Left cardiac atrium (tissue), 4 donors: Measurements from ENCODE around the gene LRP8. TPM values are rescaled to one million over a fixed set of nuclear protein-coding genes. Genes with fewer than 3 reads are reported as not detected.

ENCODE experiments used
- ATAC-seq, 2 donors: fragments of 200-7000 bp; cut with Tn5 transposase; one replicate each; pipeline ENCODE4 v1.9.1; 2020; ENCODE audit warnings: mild to moderate bottlenecking in 2 of 2, moderate library complexity in 2 of 2
- DNase-seq: peaks from one replicate; pipeline ENCODE4 v3.0.0-alpha.2; 2020
- intact Hi-C, 2 donors: fragments of 100-400 bp; cut with DNase I; formaldehyde crosslinking; loops; one replicate each; pipeline versions ENCODE4 v1.14.1 to v1.15.1; 2022 to 2023
- total RNA-seq, 2 donors: library from RNA; stranded (reverse); fragmentation: NEBNext Ultra II Directional; extraction: Animal tissue kit (Norgen Biotek cat#: 25700); gene quantifications; one replicate each; pipeline ENCODE4 v1.2.1, GENCODE V29; 2021
- donor health status: DM: no; HTN: yes; CAD: no.
- donor health status: DM: no; HTN: yes; CAD: no; lungs with severe emphysema.
- donor health status: DM: yes; HTN: yes; CAD: no.
- donor health status: Dilated cardiomyopathy.

The LRP8 gene
- total RNA-seq, 2 donors from 2014 or later: 1.7 to 4.1 TPM

DNA sequence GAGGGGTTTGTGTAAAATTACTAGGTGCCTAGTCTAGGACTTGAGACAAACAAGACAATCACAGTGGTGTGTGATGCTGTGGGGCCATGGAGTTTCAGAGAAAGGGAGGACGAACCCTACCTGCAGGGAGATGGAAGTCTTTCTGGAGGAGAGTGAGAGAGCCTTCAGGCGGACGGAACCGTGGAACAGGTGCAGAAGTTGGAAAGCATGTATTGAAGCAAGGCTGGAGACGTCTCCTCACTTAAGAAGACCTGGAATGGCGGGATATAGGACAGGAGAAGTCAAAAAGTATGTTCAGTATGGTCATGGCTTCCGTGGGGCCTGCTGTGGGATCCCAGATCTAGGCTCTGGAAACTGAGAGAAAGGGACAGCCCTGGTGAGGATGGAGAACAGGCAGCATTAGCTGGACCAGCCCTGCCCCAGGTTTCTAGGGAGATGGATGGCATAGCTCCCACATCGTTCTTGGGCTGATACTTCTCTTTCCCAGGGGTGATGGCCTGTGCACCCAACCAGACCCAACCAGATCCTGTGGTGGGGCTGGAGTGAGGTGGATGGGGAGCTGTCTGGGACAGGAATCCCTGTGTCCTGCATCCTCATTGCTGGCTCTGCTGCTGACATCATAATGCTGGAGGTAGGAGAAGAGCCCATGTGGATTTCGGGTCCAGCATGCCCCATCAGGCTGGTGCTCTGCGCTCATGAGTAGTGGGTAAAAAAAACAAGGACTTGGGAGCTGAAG lies 15.0 kb upstream of the LRP8 start:
- intact Hi-C loops: no loop called here
- ATAC-seq (no peak), DNase-seq (no peak)

- DNase-seq (no peak), ATAC-seq (no peak)
- intact Hi-C loops: no loop called here
Observed at GRCh38 chr1:53341961-53342707, 14.3 kb upstream of the LRP8 start.

- no peak for DNase-seq
- intact Hi-C loops: no loop called here
Observed at GRCh38 chr1:53341521-53341895, 13.6 kb upstream of the LRP8 start.

GRCh38 chr1:53340660-53341520 lies 13.0 kb upstream of the LRP8 start:
- intact Hi-C loops: no loop called here
- no peak for DNase-seq
- ATAC-seq: no peak

More at GRCh38 chr1:53341521-53341895, 13.6 kb upstream of the LRP8 start:
- ATAC-seq: no peak

GRCh38 chr1:53339736-53340635 lies 12.1 kb upstream of the LRP8 start:
- no peak for DNase-seq
- ATAC-seq: no peak
- intact Hi-C loops: no loop called here

GRCh38 chr1:53338423-53338822 lies 10.6 kb upstream of the LRP8 start:
- intact Hi-C loops: no loop called here
- DNase-seq (no peak), ATAC-seq (no peak)

- intact Hi-C loops: no loop called here
- no peak for DNase-seq
- no peak for ATAC-seq
Observed at GRCh38 chr1:53337499-53337898, 9.6 kb upstream of the LRP8 start.

DNA sequence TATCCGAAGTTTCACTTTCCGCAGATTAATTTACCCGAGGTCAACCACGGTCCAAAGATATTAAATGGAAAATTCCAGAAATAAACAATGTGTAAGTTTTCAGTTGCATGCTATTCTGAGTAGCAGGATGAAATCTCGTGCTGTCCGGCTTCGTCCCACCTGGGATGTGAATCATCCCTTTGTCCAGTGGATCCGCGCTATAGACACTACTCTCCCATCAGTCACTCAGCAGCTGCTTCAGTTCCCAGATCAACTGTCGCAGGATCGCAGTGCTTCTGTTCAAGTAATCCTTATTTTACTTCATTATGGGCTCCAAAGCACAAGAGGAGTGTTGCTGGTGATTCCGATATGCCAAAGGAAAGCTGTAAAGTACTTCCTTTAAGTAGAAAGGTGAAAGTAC lies 8.3 kb upstream of the LRP8 start:
- intact Hi-C loops: no loop called here
- DNase-seq (no peak), ATAC-seq (no peak)

DNA sequence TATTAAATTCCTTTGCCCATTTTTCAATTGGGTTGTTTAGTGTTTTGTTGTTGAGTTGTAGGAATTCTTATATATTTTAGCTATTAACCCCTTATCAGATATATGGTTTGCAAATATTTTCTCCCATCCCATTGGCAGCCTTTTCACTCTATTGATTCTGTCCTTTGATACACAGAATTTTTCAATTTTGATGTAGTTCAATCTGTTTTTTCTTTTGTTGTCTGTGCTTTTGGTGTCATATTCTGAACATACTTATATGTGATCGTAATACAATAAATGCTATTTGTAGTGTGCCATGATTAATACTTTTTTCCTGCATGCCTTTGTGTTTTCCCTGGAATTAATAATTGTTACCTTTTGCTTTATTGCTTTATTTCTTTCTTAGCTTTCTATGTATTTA lies 7.8 kb upstream of the LRP8 start:
- intact Hi-C loops: no loop called here
- DNase-seq (no peak), ATAC-seq (no peak)

DNA sequence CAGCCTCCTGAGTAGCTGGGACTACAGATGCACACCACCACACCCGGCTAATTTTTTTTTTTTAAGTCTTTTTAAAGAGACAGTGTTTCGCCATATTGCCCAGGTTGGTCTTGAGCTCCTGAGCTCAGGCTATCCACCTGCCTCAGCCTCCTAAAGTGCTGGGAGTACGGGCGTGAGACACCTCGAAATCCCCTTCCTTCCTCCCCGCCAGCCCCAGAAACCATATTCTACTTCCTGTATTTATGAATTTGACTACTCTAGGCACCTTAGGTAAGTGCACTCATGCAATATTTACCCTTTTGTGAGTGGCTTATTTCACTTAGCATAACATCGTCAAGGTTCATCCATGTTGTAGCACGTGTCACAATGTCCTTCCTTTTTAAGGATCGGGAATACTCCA lies 6.9 kb upstream of the LRP8 start:
- DNase-seq: no peak
- intact Hi-C loops: no loop called here
- ATAC-seq: no peak

- peak; percentile 2 for DNase-seq
- ATAC-seq: no peak
- intact Hi-C loops: no loop called here
Observed at GRCh38 chr1:53334312-53334711, 6.4 kb upstream of the LRP8 start.

- intact Hi-C loops: no loop called here
- ATAC-seq (no peak), DNase-seq (peak; percentile 5)
Observed at GRCh38 chr1:53332833-53333232, 5.0 kb upstream of the LRP8 start.

GRCh38 chr1:53332186-53332564 lies 4.3 kb upstream of the LRP8 start:
- intact Hi-C loops: no loop called here
- ATAC-seq (no peak), DNase-seq (peak; percentile 2)

DNA sequence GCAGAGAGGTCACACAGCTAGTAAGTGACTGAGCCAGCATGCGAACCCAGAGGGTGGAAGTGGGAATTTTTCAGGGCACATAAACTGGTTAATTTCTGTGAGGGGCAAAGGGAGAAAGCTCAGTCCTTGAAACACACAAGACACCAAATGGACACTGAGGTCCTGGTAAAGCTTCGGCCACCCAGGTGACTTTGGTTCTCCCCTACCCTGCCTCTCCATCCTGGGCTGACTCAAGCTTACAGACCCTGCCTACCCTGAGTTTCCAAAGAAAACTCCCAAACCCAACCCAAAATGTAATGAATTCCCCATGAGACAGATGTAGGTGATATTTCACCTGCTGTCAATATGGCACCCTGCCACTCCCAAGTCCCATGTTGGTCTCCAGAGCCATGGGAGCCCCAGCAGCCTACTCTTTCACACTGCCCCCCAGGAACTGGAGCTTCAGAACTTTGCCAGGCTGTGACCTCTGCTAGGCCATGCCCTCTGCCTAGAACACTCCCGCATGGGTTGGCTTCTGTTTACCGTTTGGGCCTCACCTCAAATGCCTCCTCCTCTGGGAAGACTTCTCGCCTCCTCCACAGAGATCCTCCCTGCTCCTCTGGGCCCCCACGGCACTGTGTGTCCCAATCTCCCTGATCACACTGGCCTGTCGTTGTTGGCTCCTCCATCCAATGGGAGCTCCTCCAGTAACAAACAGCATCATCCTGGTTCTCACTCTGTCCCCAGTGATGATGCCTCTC lies 3.7 kb upstream of the LRP8 start:
- ATAC-seq: no peak
- DNase-seq: peak; percentile 2
- intact Hi-C loops: no loop called here

- intact Hi-C loops: no loop called here
- no peak for ATAC-seq
- DNase-seq: peak; percentile 17
Observed at GRCh38 chr1:53330819-53331218, 2.9 kb upstream of the LRP8 start.

- DNase-seq (peak; percentile 29), ATAC-seq (no peak)
- intact Hi-C loops: loop anchor here in 1 of 2 donors (10.0 kb wide), 1 partner anchor 56 kb away; no protein-coding TSS in a partner anchor
Observed at GRCh38 chr1:53328541-53329499, 950 bp upstream of the LRP8 start.
